Endothelial cell of umbilical vein (primary cell): ENCODE measurements around the gene ADIPOR2.

Source experiments
- EZH2 ChIP-seq: IDR thresholded peaks from 2 replicates; pipeline ENCODE4 v1.6.1; 2012; ENCODE audit warnings: borderline replicate concordance, low read depth, mild to moderate bottlenecking, moderate library complexity, low read length, inconsistent platforms; ENCODE audit not compliant: severe bottlenecking
- GATA2 ChIP-seq: IDR thresholded peaks from 2 replicates; pipeline ENCODE4 v1.7.0; 2011; ENCODE audit warnings: low read depth, mild to moderate bottlenecking, moderate library complexity, mixed read lengths, low read length; ENCODE audit not compliant: insufficient read length, insufficient read depth
- JUN ChIP-seq: IDR thresholded peaks from 2 replicates; pipeline ENCODE4 v1.6.1; 2011; ENCODE audit warnings: borderline replicate concordance, low read depth; ENCODE audit not compliant: insufficient read length, insufficient read depth
- MYC ChIP-seq: IDR thresholded peaks from one replicate; pipeline ENCODE4 v1.6.1; 2011; ENCODE audit warnings: mild to moderate bottlenecking, low read depth, low read length
- POLR2A ChIP-seq: IDR thresholded peaks from 2 replicates; pipeline ENCODE4 v1.6.1; 2012; ENCODE audit warnings: low read depth, mild to moderate bottlenecking, control low read depth, low read length
- POLR2AphosphoS5 ChIP-seq: IDR thresholded peaks from 2 replicates; pipeline ENCODE4 v1.6.1; 2012; ENCODE audit warnings: low read depth, mild to moderate bottlenecking, control low read depth, low read length, moderate library complexity; ENCODE audit not compliant: insufficient read depth
- TF ChIP-seq, protein P1 (sequence below), 2 donors: IDR thresholded peaks; 1 replicate in 1 of 2; 2 replicates in 1 of 2; pipeline ENCODE4 v1.5.1; 2011; ENCODE audit warnings: low read length in 2 of 2, mild to moderate bottlenecking in 2 of 2, moderate library complexity in 2 of 2, control low read depth in 1 of 2, inconsistent platforms in 1 of 2, low read depth in 1 of 2; ENCODE audit not compliant: insufficient read depth in 1 of 2; ENCODE audit errors: extremely low read depth in 1 of 2

GRCh38 chr12:1758887-1759286 lies 68.0 kb downstream of the ADIPOR2 start:
- TF ChIP-seq, protein P1, sequence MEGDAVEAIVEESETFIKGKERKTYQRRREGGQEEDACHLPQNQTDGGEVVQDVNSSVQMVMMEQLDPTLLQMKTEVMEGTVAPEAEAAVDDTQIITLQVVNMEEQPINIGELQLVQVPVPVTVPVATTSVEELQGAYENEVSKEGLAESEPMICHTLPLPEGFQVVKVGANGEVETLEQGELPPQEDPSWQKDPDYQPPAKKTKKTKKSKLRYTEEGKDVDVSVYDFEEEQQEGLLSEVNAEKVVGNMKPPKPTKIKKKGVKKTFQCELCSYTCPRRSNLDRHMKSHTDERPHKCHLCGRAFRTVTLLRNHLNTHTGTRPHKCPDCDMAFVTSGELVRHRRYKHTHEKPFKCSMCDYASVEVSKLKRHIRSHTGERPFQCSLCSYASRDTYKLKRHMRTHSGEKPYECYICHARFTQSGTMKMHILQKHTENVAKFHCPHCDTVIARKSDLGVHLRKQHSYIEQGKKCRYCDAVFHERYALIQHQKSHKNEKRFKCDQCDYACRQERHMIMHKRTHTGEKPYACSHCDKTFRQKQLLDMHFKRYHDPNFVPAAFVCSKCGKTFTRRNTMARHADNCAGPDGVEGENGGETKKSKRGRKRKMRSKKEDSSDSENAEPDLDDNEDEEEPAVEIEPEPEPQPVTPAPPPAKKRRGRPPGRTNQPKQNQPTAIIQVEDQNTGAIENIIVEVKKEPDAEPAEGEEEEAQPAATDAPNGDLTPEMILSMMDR (IDR thresholded peaks at IDR 0.05; ENCODE audit: extremely low read depth in 1 of 2, insufficient read depth in 1 of 2, low read depth in 1 of 2, low read length in 2 of 2), result no peak
- no peak for TF ChIP-seq POLR2A
- TF ChIP-seq MYC, result no peak
- TF ChIP-seq EZH2, result no peak
- TF ChIP-seq GATA2, result no peak
- no peak for TF ChIP-seq JUN
- TF ChIP-seq POLR2AphosphoS5, result no peak
